HEK293T (cell line): Measurements from ENCODE around the gene CDCA4.

ENCODE experiments used
- CTCF ChIA-PET: fragments of 350-600 bp; formaldehyde crosslinking; extraction: SDS; loops from one replicate; lab custom pipeline; 2021; ENCODE audit warnings: antibody characterized with exemption, inconsistent platforms; lab: Yijun Ruan, JAX
- POLR2A ChIA-PET: fragments of 350-600 bp; formaldehyde crosslinking; extraction: SDS; loops from one replicate; lab custom pipeline; 2020; ENCODE audit warnings: antibody characterized with exemption, inconsistent platforms; lab: Yijun Ruan, JAX
- DNase-seq: peaks from one replicate; pipeline ENCODE4 v3.0.0; 2012; ENCODE audit warnings: mixed read lengths; ENCODE audit errors: extremely low spot score
- ARNT ChIP-seq: fragments of 450-650 bp; IDR thresholded peaks from 2 replicates; pipeline ENCODE4 v1.6.1; 2017; ENCODE audit warnings: mild to moderate bottlenecking
- BHLHE40 ChIP-seq: fragments of 450-650 bp; IDR thresholded peaks from 2 replicates; pipeline ENCODE4 v1.6.1; 2016; ENCODE audit warnings: mild to moderate bottlenecking, moderate library complexity, borderline replicate concordance
- CTBP1 ChIP-seq: fragments of 450-650 bp; IDR thresholded peaks from 2 replicates; pipeline ENCODE4 v1.6.1; 2016; ENCODE audit warnings: borderline replicate concordance
- ELF4 ChIP-seq: fragments of 450-650 bp; IDR thresholded peaks from 2 replicates; pipeline ENCODE4 v1.6.1; 2017; ENCODE audit warnings: antibody characterized with exemption
- FOXA1 ChIP-seq: fragments of 450-650 bp; IDR thresholded peaks from 2 replicates; pipeline ENCODE4 v1.6.1; 2016; ENCODE audit warnings: mild to moderate bottlenecking
- FOXK2 ChIP-seq: fragments of 450-650 bp; IDR thresholded peaks from 2 replicates; pipeline ENCODE4 v1.6.1; 2016; ENCODE audit warnings: mild to moderate bottlenecking
- FOXM1 ChIP-seq: fragments of 450-650 bp; IDR thresholded peaks from 2 replicates; pipeline ENCODE4 v1.6.1; 2017; ENCODE audit warnings: mild to moderate bottlenecking, borderline replicate concordance
- HDGF ChIP-seq: fragments of 450-650 bp; IDR thresholded peaks from 2 replicates; pipeline ENCODE4 v1.6.1; 2017; ENCODE audit warnings: antibody characterized with exemption, borderline replicate concordance
- L3MBTL2 ChIP-seq: fragments of 450-650 bp; conservative IDR thresholded peaks from 2 replicates; pipeline ENCODE4 v1.6.1; 2016; ENCODE audit warnings: mild to moderate bottlenecking
- LEF1 ChIP-seq: fragments of 450-650 bp; IDR thresholded peaks from 2 replicates; pipeline ENCODE4 v1.6.1; 2017; ENCODE audit warnings: mild to moderate bottlenecking, borderline replicate concordance
- NFRKB ChIP-seq: fragments of 450-650 bp; IDR thresholded peaks from 2 replicates; pipeline ENCODE4 v1.6.1; 2016; ENCODE audit warnings: mild to moderate bottlenecking, moderate library complexity
- SP1 ChIP-seq: fragments of 450-650 bp; IDR thresholded peaks from 2 replicates; pipeline ENCODE4 v1.6.1; 2017
- SUZ12 ChIP-seq: fragments of 450-650 bp; IDR thresholded peaks from 2 replicates; pipeline ENCODE4 v1.6.1; 2016; ENCODE audit warnings: mild to moderate bottlenecking
- TARDBP ChIP-seq: fragments of 450-650 bp; IDR thresholded peaks from 2 replicates; pipeline ENCODE4 v1.6.1; 2016
- ZNF384 ChIP-seq: fragments of 450-650 bp; IDR thresholded peaks from 2 replicates; pipeline ENCODE4 v1.6.1; 2016
- TF ChIP-seq, protein P1 (sequence below): fragments of 450-650 bp; IDR thresholded peaks from 2 replicates; pipeline ENCODE4 v1.6.1; 2016

CDCA4 gene

GRCh38 chr14:105063056-105063455 lies 42.2 kb upstream of the CDCA4 start:
- ChIA-PET CTCF (interaction anchor here (0.6 to 1.3 kb wide), 3 partner anchors 19 to 1031 kb away, joined by 3 to 7 read pairs (median 3); no protein-coding TSS in a partner anchor), POLR2A (no interaction called here)
- no peak for DNase-seq
- TF ChIP-seq FOXK2 (no peak), TARDBP (no peak), NFRKB (no peak), SP1 (no peak)

DNA sequence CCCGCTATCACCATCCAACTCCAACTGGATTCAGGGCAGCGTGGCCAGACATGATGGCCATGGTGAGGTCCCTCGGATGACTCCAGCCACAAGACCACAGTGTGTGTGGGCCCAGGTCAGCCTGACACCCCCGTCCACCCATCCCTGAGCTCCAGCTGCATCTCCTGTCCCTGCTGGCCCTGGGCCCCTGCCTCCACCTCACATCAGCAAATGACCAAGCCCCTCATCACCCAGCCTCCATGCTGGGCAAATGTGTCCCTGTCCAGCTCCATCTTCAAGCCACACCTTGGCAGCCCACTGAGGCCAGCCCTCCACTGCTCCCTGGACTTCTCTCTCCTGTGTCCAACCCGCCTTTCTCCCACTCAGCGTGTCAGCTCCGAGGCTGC lies 41.2 kb upstream of the CDCA4 start:
- ChIA-PET POLR2A (interaction anchor here (1.0 kb wide), 1 partner anchor 9 kb away, joined by 3 read pairs; no protein-coding TSS in a partner anchor), CTCF (interaction anchor here (1.3 kb wide), 1 partner anchor 18 kb away, joined by 3 read pairs; no protein-coding TSS in a partner anchor)
- TF ChIP-seq ZNF384 (no peak), SUZ12 (no peak), ARNT (no peak), L3MBTL2 (no peak), HDGF (no peak), FOXK2 (no peak)
- no peak for DNase-seq

GRCh38 chr14:105061428-105062047 lies 40.7 kb upstream of the CDCA4 start:
- ChIA-PET CTCF (interaction anchor here (1.6 kb wide), 1 partner anchor 29 kb away, joined by 3 read pairs; no protein-coding TSS in a partner anchor), POLR2A (interaction anchor here (1.0 kb wide), 1 partner anchor 10 kb away, joined by 3 read pairs; no protein-coding TSS in a partner anchor)
- TF ChIP-seq SUZ12, result no peak
- no peak for TF ChIP-seq L3MBTL2
- TF ChIP-seq LEF1, result no peak
- TF ChIP-seq BHLHE40, result no peak
- no peak for TF ChIP-seq TARDBP
- TF ChIP-seq FOXA1, result no peak
- TF ChIP-seq CTBP1, result no peak
- no peak for TF ChIP-seq ARNT
- no peak for DNase-seq

DNA sequence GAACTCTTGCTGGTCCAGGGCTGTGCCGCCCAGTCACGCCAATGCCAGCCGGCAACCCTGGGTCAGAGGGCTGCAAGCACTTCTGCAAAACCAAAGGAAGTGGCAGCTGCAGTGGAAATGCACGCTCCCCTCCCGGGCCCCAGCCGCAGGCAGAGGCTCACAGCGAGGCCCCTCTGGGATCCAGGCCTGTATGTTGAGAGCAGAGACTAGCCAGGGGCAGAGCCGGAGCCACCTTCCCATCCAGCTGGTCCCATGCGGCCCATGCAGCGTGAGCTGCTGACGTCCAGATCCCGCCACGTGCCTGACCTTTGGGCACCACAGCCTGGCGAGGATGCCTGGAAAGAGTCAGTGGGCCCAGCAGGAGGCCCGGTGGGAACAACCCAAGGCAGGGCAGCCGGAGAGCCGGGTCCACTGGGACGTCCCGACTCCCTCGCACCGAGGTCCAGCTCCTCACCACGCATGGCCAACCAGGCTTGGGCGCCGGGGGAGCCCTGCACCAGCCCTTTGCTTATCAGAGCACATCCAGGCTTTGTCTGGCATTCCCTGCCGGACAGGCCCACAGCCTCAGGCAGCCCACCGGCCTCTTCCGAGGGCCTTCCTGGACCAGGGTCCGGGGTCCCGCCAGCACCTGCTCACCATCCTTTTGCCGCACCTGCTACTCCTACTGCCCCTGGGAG lies 40.0 kb upstream of the CDCA4 start:
- no peak for DNase-seq
- CTCF ChIA-PET, result interaction anchor here (1.6 kb wide), 1 partner anchor 29 kb away, joined by 3 read pairs; no protein-coding TSS in a partner anchor
- TF ChIP-seq FOXM1 (no peak), TARDBP (no peak), ELF4 (no peak)
- POLR2A ChIA-PET, result no interaction called here

GRCh38 chr14:105059925-105060565 lies 39.2 kb upstream of the CDCA4 start:
- no peak for DNase-seq
- ChIA-PET CTCF (interaction anchor here (1.6 kb wide), 1 partner anchor 30 kb away, joined by 3 read pairs; no protein-coding TSS in a partner anchor), POLR2A (no interaction called here)
- no peak for TF ChIP-seq SUZ12
- no peak for TF ChIP-seq FOXM1
- TF ChIP-seq, protein P1, sequence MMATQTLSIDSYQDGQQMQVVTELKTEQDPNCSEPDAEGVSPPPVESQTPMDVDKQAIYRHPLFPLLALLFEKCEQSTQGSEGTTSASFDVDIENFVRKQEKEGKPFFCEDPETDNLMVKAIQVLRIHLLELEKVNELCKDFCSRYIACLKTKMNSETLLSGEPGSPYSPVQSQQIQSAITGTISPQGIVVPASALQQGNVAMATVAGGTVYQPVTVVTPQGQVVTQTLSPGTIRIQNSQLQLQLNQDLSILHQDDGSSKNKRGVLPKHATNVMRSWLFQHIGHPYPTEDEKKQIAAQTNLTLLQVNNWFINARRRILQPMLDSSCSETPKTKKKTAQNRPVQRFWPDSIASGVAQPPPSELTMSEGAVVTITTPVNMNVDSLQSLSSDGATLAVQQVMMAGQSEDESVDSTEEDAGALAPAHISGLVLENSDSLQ, result no peak
- no peak for TF ChIP-seq HDGF
- TF ChIP-seq FOXK2, result no peak
- no peak for TF ChIP-seq SP1
- no peak for TF ChIP-seq L3MBTL2
- TF ChIP-seq BHLHE40, result no peak
- no peak for TF ChIP-seq LEF1
- TF ChIP-seq ELF4, result no peak
- TF ChIP-seq FOXA1, result no peak

DNA sequence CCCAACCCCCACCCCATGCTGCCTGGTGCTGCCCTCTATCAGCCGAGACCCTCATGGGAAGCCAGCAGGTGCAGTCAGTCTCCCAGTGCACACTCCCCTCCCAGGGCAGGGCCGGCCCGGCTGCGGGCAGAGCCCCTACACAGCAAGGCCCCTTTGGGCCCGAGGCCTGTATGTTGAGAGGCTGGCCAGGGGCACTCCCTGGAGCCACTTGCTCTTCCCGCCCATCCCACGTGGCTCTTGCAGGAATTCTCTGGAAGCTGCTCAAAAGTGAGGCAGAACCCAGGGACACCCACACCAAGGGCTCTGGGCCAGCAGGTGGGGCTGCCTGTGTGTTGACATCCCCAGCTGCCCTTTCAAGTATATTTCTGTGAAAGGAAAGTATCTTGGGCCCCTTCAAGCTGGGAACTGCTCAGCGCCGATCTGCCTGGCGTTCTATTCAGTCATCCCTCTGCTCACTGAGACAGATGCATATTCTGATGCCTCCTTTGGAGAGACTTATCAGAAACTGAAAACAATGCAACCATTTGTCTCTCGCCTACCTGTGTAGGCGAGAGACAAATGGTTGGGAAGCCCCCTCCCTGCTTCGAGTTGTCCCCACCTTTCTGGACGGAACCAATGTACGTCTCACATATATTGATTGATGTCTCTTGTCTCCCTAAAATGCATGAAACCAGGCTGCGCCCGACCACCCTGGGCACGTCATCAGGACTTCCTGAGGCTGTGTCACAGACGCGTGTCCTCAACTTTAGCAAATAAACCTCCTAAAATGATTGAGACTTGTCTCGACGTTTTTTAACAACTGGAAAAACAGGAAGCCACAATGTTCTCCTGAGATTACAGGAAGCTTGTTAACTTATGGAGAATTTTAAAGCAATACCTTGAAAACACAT lies 38.4 kb upstream of the CDCA4 start:
- no peak for TF ChIP-seq FOXA1
- ChIA-PET POLR2A (no interaction called here), CTCF (interaction anchor here (0.9 to 1.5 kb wide), 2 partner anchors 13 to 14 kb away, joined by 3 to 4 read pairs; no protein-coding TSS in a partner anchor)
- DNase-seq, result no peak

GRCh38 chr14:105058521-105059034 lies 37.7 kb upstream of the CDCA4 start:
- POLR2A ChIA-PET, result no interaction called here
- TF ChIP-seq NFRKB (no peak), TARDBP (no peak), FOXM1 (no peak), FOXA1 (no peak), SUZ12 (no peak), L3MBTL2 (no peak), ELF4 (no peak)
- CTCF ChIA-PET, result interaction anchor here (0.9 to 1.5 kb wide), 2 partner anchors 12 to 15 kb away, joined by 3 to 4 read pairs; no protein-coding TSS in a partner anchor
- DNase-seq, result no peak
